Ovary (tissue), 3 donors: ENCODE measurements around the gene PIAS4.

Source experiments
- POLR2A ChIP-seq: fragments of 450-650 bp; IDR thresholded peaks from one replicate; pipeline ENCODE4 v1.6.1; 2017; ENCODE audit warnings: antibody characterized with exemption, mild to moderate bottlenecking, moderate library complexity
- TF ChIP-seq, protein P1 (sequence below), 3 donors: fragments of 450-650 bp in 2 of 3; fragments of 200-600 bp in 1 of 3; IDR thresholded peaks; one replicate each; pipeline versions ENCODE4 v1.5.1 to v1.8.0; 2016 to 2022; ENCODE audit warnings: antibody characterized with exemption in 3 of 3, mild to moderate bottlenecking in 1 of 3
- donor health status: DM: no; HTN: no; CAD: no.

DNA sequence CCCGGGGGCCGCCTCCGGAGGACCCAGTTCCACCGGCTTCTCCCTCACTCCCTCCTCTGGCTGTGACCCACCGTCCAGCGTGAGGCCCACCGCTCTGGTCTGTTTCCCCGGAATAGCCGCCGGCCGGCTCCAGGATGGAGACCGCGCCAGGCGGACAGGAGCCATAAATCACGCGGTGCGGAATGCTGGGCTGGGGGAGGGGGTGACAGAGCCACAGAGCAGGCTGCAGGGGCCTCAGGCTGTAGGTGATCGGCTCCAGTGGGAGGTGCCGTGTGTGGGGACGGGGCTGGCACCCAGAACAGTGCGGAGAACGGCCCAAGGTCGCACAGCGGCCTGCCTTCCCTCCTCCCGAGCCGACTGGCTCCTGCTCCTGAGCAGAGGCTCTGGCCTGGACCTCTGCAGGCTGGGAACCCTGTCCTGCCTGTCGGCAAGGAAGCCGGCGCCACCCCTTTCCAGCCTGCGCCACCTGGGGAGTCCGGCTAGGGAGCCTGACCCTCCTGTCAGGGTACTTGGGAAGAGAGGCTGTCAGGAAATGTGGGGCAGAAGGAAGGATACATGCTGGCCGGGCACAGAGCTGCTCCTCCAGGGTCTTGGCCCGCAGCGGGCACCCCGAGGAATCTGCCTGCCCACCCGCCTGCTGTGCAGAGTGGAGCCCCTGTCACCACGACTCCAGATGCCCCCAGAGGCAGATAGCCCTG is 8.3 kb downstream of the PIAS4 start:
- TF ChIP-seq, protein P1, sequence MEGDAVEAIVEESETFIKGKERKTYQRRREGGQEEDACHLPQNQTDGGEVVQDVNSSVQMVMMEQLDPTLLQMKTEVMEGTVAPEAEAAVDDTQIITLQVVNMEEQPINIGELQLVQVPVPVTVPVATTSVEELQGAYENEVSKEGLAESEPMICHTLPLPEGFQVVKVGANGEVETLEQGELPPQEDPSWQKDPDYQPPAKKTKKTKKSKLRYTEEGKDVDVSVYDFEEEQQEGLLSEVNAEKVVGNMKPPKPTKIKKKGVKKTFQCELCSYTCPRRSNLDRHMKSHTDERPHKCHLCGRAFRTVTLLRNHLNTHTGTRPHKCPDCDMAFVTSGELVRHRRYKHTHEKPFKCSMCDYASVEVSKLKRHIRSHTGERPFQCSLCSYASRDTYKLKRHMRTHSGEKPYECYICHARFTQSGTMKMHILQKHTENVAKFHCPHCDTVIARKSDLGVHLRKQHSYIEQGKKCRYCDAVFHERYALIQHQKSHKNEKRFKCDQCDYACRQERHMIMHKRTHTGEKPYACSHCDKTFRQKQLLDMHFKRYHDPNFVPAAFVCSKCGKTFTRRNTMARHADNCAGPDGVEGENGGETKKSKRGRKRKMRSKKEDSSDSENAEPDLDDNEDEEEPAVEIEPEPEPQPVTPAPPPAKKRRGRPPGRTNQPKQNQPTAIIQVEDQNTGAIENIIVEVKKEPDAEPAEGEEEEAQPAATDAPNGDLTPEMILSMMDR (IDR thresholded peaks at IDR 0.05) = no peak
- no peak for TF ChIP-seq POLR2A
